ENCODE measurements around the gene MISP. TPM values are rescaled to one million over a fixed set of nuclear protein-coding genes. Genes with fewer than 3 reads are reported as not detected.
A peak's percentile ranks its signal among the peaks of the same experiment; 100 is the strongest.

Gene MISP
- total and polyA plus RNA-seq, 4 donors: 14.9 to 23.7 (median 22.1) TPM

DNA sequence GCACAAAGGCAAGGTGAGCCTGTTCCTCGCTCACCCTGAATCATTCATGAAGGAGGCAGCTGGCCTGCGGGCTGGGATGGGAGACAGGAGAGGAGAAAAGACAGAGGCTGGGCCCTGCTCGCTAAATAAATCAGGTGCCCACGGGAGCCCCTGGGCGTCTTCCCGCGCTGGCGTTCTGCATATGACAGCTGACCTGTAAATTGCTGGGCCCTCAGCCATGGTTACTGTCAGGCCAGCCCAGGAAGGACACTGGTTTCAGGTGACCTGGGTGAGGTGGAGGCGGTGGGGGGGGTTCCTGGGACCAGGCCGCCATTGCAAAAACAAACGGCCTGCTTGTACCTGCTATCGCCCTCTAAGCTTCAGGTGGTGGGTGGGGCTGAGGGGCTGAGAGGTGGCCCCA, 42.9 kb downstream of the MISP start:
- WGBS, 2 donors: 94 to 96% methylated on average over 12 of the region's 12 CpGs
- no peaks in the 10 kb centered on the region for H3K9me3 ChIP-seq (ENCODE audit: control insufficient read depth in 4 of 4, insufficient read depth in 3 of 4, low read length in 3 of 4)
- TF ChIP-seq, protein P1, sequence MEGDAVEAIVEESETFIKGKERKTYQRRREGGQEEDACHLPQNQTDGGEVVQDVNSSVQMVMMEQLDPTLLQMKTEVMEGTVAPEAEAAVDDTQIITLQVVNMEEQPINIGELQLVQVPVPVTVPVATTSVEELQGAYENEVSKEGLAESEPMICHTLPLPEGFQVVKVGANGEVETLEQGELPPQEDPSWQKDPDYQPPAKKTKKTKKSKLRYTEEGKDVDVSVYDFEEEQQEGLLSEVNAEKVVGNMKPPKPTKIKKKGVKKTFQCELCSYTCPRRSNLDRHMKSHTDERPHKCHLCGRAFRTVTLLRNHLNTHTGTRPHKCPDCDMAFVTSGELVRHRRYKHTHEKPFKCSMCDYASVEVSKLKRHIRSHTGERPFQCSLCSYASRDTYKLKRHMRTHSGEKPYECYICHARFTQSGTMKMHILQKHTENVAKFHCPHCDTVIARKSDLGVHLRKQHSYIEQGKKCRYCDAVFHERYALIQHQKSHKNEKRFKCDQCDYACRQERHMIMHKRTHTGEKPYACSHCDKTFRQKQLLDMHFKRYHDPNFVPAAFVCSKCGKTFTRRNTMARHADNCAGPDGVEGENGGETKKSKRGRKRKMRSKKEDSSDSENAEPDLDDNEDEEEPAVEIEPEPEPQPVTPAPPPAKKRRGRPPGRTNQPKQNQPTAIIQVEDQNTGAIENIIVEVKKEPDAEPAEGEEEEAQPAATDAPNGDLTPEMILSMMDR (IDR thresholded peaks at IDR 0.05; ENCODE audit: control extremely low read depth, extremely low read depth): no peak
- peaks cover 0 to 21% (median 9%) of the 10 kb centered on the region in 5 donors for H3K4me1 ChIP-seq (ENCODE audit: control insufficient read depth in 5 of 5, insufficient read depth in 5 of 5, low read length in 5 of 5)
- no peaks in the 10 kb centered on the region for H3K27me3 ChIP-seq (ENCODE audit: control insufficient read depth in 3 of 3, insufficient read depth in 3 of 3, low read length in 2 of 3)
- ATAC-seq (ENCODE audit: insufficient read depth, low FRiP score) (no peak), DNase-seq (no peak)
- no peak overlapping the region for H3K27ac ChIP-seq (ENCODE audit: low read depth in 1 of 2, low read length in 1 of 2)
- no peak overlapping the region for H3K4me3 ChIP-seq
- H3K9ac ChIP-seq (ENCODE audit: insufficient read depth in 1 of 2, low read length in 2 of 2): no peak overlapping the region
- H3K36me3 ChIP-seq (ENCODE audit: control insufficient read depth in 4 of 4, insufficient read depth in 4 of 4, low read length in 4 of 4): peaks cover 0 to 5% (median 0%) of the 10 kb centered on the region in 4 donors

DNA sequence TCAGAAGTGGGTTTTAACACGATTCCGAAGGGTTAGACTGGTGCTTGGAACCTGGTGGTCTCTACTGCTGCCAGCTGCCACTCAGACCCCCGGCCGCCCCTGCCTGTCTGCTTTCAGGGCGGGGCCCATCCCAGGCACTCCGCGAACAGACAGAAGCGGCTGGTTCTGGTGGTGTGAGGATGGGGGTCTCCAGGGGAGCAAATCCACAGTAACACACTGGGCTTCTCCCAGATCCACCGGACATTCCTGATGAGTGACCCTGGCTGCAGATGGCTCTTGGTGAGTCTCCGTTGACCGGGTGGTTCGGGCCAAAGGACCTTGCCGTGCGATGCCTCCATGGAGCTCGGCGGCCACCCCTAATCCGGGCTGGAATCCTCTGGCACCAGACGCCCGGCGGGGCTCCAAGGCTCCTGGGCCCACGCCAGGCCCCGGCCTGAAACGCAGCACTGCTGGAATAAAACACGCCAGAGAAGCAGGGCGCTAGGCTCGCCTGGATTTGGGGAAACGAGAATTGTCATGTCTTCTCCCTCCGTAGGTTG, 44.2 kb downstream of the MISP start:
- Histone ChIP-seq H3K4me1 (ENCODE audit: control insufficient read depth in 5 of 5, insufficient read depth in 5 of 5, low read length in 5 of 5) (peaks cover 2 to 18% (median 9%) of the 10 kb centered on the region in 5 donors), H3K27me3 (ENCODE audit: control insufficient read depth in 3 of 3, insufficient read depth in 3 of 3, low read length in 2 of 3) (no peaks in the 10 kb centered on the region), H3K27ac (ENCODE audit: low read depth in 1 of 2, low read length in 1 of 2) (peak overlapping the region in 1 of 2 donors; percentile 8), H3K9me3 (ENCODE audit: control insufficient read depth in 4 of 4, insufficient read depth in 3 of 4, low read length in 3 of 4) (no peaks in the 10 kb centered on the region), H3K36me3 (ENCODE audit: control insufficient read depth in 4 of 4, insufficient read depth in 4 of 4, low read length in 4 of 4) (peaks cover 0 to 12% (median 3%) of the 10 kb centered on the region in 4 donors), H3K4me3 (no peak overlapping the region), H3K9ac (ENCODE audit: insufficient read depth in 1 of 2, low read length in 2 of 2) (no peak overlapping the region)
- TF ChIP-seq, protein P1 (IDR thresholded peaks at IDR 0.05; ENCODE audit: control extremely low read depth, extremely low read depth): no peak
- WGBS, 2 donors: 87 to 95% methylated on average over 28 of the region's 28 CpGs
- DNase-seq (no peak), ATAC-seq (ENCODE audit: insufficient read depth, low FRiP score) (no peak)

DNA sequence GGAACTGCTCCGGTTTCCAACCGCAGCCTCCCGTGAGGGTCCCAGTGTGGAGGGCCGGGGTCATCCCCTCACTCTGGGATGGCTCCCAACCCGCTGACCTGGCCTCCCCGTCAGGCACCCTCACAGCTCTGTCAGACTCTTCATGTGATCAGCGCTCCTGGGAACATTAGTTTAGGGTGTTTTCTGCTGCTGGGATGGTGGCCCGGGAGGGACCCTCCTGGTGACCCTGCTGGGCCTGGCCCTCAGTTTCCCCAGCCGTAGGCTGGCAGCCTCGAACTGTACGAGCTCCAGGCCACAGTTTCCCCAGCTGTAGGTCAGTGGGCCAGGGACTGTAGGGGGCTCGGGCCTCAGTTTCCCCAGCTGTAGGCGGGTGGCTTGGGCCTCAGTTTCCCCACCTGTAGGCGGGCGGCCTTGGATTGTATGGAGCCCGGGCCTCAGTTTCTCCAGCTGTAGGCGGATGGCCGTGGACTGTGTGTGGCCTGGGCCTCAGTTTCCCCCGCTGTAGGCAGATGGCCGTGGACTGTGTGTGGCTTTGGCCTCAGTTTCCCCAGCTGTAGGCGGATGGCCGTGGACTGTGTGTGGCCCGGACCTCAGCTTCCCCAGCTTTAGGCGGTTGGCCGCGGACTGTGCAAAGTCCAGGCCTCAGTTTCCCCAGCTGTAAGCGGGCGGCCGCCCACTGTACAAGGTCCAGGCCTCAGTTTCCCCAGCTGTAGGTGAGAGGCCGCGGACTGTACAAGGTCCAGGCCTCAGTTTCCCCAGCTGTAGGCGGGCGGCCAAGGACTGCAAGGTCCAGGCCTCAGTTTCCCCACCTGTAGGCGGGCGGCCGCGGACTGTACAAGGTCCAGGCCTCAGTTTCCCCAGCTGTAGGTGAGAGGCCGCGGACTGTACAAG, 45.0 kb downstream of the MISP start:
- peak overlapping the region; percentile 49 for H3K4me3 ChIP-seq
- H3K4me1 ChIP-seq (ENCODE audit: control insufficient read depth in 5 of 5, insufficient read depth in 5 of 5, low read length in 5 of 5): peaks cover 7 to 23% (median 17%) of the 10 kb centered on the region in 5 donors
- 80 to 82% methylated on average over 39 of the region's 39 CpGs for WGBS, 2 donors
- no peaks in the 10 kb centered on the region for H3K27me3 ChIP-seq (ENCODE audit: control insufficient read depth in 3 of 3, insufficient read depth in 3 of 3, low read length in 2 of 3)
- TF ChIP-seq, protein P1 (IDR thresholded peaks at IDR 0.05; ENCODE audit: control extremely low read depth, extremely low read depth): no peak
- no peak for ATAC-seq (ENCODE audit: insufficient read depth, low FRiP score)
- no peak for DNase-seq
- H3K27ac ChIP-seq (ENCODE audit: low read depth in 1 of 2, low read length in 1 of 2): no peak overlapping the region
- peaks cover 0 to 16% (median 9%) of the 10 kb centered on the region in 4 donors for H3K36me3 ChIP-seq (ENCODE audit: control insufficient read depth in 4 of 4, insufficient read depth in 4 of 4, low read length in 4 of 4)
- H3K9ac ChIP-seq (ENCODE audit: insufficient read depth in 1 of 2, low read length in 2 of 2): no peak overlapping the region
- no peaks in the 10 kb centered on the region for H3K9me3 ChIP-seq (ENCODE audit: control insufficient read depth in 4 of 4, insufficient read depth in 3 of 4, low read length in 3 of 4)
